ENCODE results near the gene TPP2. TPM values are rescaled to one million over a fixed set of nuclear protein-coding genes. Genes with fewer than 3 reads are reported as not detected.

Gene TPP2
- total RNA-seq, 2 donors from 2014 or later: 64.2 to 80.6 TPM

GRCh38 chr13:102708211-102708610 lies 111.4 kb downstream of the TPP2 start:
- no peak overlapping the region for H3K27ac ChIP-seq (ENCODE audit: low read depth, low read length)
- H3K4me1 Mint-ChIP-seq: peaks cover 36% of the 10 kb centered on the region
- H3K27me3 ChIP-seq (ENCODE audit: control insufficient read depth, insufficient read depth, low read length, poor library complexity, severe bottlenecking): no peaks in the 10 kb centered on the region
- WGBS, 2 experiments (ENCODE audit: insufficient coverage in 1 of 2, insufficient read length in 1 of 2): 80% methylated on average over 2 of the region's 2 CpGs; no CpG with 5 or more reads in 1 of the 2 experiments
- no peaks in the 10 kb centered on the region for H3K36me3 ChIP-seq (ENCODE audit: control insufficient read depth, insufficient read depth, low read length)
- no peak overlapping the region for H3K4me3 ChIP-seq (ENCODE audit: low read length)
- H3K4me3 Mint-ChIP-seq: no peak overlapping the region
- peaks cover 11% of the 10 kb centered on the region for H3K9me3 ChIP-seq (ENCODE audit: control insufficient read depth, low read length)
- peaks cover 3% of the 10 kb centered on the region for H3K27me3 Mint-ChIP-seq (ENCODE audit: insufficient read depth)
- no peak overlapping the region for H3K27ac Mint-ChIP-seq
- no peak for DNase-seq
- H3K36me3 Mint-ChIP-seq (ENCODE audit: low read depth): no peaks in the 10 kb centered on the region
- no peak overlapping the region for H3K9ac ChIP-seq (ENCODE audit: extremely low read depth, low read length, poor library complexity, severe bottlenecking)
- TF ChIP-seq CTCF (conservative IDR thresholded peaks at IDR 0.05): no peak
- peaks cover 10% of the 10 kb centered on the region for H3K4me1 ChIP-seq (ENCODE audit: control insufficient read depth, insufficient read depth, low read length)
- H3K9me3 Mint-ChIP-seq: no peaks in the 10 kb centered on the region

GRCh38 chr13:102708991-102709390 lies 112.2 kb downstream of the TPP2 start:
- WGBS, 2 experiments (ENCODE audit: insufficient coverage in 1 of 2, insufficient read length in 1 of 2): 85% methylated on average over 2 of the region's 2 CpGs; no CpG with 5 or more reads in 1 of the 2 experiments
- Histone ChIP-seq H3K36me3 (ENCODE audit: control insufficient read depth, insufficient read depth, low read length) (no peaks in the 10 kb centered on the region), H3K9me3 (ENCODE audit: control insufficient read depth, low read length) (peaks cover 11% of the 10 kb centered on the region), H3K9ac (ENCODE audit: extremely low read depth, low read length, poor library complexity, severe bottlenecking) (no peak overlapping the region), H3K4me1 (ENCODE audit: control insufficient read depth, insufficient read depth, low read length) (peaks cover 5% of the 10 kb centered on the region), H3K4me3 (ENCODE audit: low read length) (no peak overlapping the region), H3K27ac (ENCODE audit: low read depth, low read length) (no peak overlapping the region), H3K27me3 (ENCODE audit: control insufficient read depth, insufficient read depth, low read length, poor library complexity, severe bottlenecking) (no peaks in the 10 kb centered on the region)
- no peak overlapping the region for H3K27ac Mint-ChIP-seq
- DNase-seq: no peak
- H3K36me3 Mint-ChIP-seq (ENCODE audit: low read depth): no peaks in the 10 kb centered on the region
- H3K4me3 Mint-ChIP-seq: no peak overlapping the region
- peaks cover 29% of the 10 kb centered on the region for H3K4me1 Mint-ChIP-seq
- no peaks in the 10 kb centered on the region for H3K9me3 Mint-ChIP-seq
- peaks cover 3% of the 10 kb centered on the region for H3K27me3 Mint-ChIP-seq (ENCODE audit: insufficient read depth)
- TF ChIP-seq CTCF (conservative IDR thresholded peaks at IDR 0.05): no peak

- Mint-ChIP-seq H3K27me3 (ENCODE audit: insufficient read depth) (peaks cover 3% of the 10 kb centered on the region), H3K36me3 (ENCODE audit: low read depth) (no peaks in the 10 kb centered on the region), H3K9me3 (no peaks in the 10 kb centered on the region), H3K4me3 (no peak overlapping the region), H3K4me1 (peaks cover 24% of the 10 kb centered on the region), H3K27ac (no peak overlapping the region)
- Histone ChIP-seq H3K9me3 (ENCODE audit: control insufficient read depth, low read length) (peaks cover 11% of the 10 kb centered on the region), H3K4me1 (ENCODE audit: control insufficient read depth, insufficient read depth, low read length) (peaks cover 1% of the 10 kb centered on the region), H3K27me3 (ENCODE audit: control insufficient read depth, insufficient read depth, low read length, poor library complexity, severe bottlenecking) (no peaks in the 10 kb centered on the region), H3K9ac (ENCODE audit: extremely low read depth, low read length, poor library complexity, severe bottlenecking) (no peak overlapping the region), H3K36me3 (ENCODE audit: control insufficient read depth, insufficient read depth, low read length) (no peaks in the 10 kb centered on the region), H3K4me3 (ENCODE audit: low read length) (no peak overlapping the region), H3K27ac (ENCODE audit: low read depth, low read length) (no peak overlapping the region)
- TF ChIP-seq CTCF (conservative IDR thresholded peaks at IDR 0.05): no peak
- DNase-seq: no peak
These were observed 112.8 kb downstream of the TPP2 start for GRCh38 chr13:102709536-102709935.

Measured in endodermal cell (in vitro differentiated cells).